ENCODE results near the gene ADI1. TPM values are rescaled to one million over a fixed set of nuclear protein-coding genes. Genes with fewer than 3 reads are reported as not detected.
"Not testable (repeated sequence)": the region's sequence is repeated elsewhere in the genome, so short reads cannot be mapped to it uniquely, and the experiment has no call there.

The ADI1 gene
- total and polyA plus RNA-seq, 12 donors: 49.2 to 204 (median 166) TPM

GRCh38 chr2:3520591-3520990 is 1.3 kb upstream of the ADI1 start:
- intact Hi-C loops (cut with DNase I): loop anchor here in 1 of 10 donors (2.0 kb wide), 1 partner anchor 38 kb away; no protein-coding TSS in a partner anchor
- no peak for TF ChIP-seq CTCF (IDR thresholded peaks at IDR 0.05)
- Histone ChIP-seq H3K27me3 (no peaks in the 10 kb centered on the region), H3K36me3 (peaks cover 0 to 15% (median 0%) of the 10 kb centered on the region in 9 donors), H3K9me3 (peaks cover 0 to 3% (median 0%) of the 10 kb centered on the region in 11 donors), H3K4me1 (peaks cover 5 to 73% (median 61%) of the 10 kb centered on the region in 9 donors), H3K27ac (peak overlapping the region in 5 of 10 donors; percentile 4 to 69 (median 16)), H3K4me3 (no peak overlapping the region)
- WGBS, 2 donors: 95 to 97% methylated on average over 6 of the region's 6 CpGs
- DNase-seq (no peak), ATAC-seq (no peak)

GRCh38 chr2:3518496-3519254 is 656 bp downstream of the ADI1 start:
- peak overlapping the region; percentile 64 to 99 (median 86) for H3K4me3 ChIP-seq
- H3K36me3 ChIP-seq: peaks cover 0 to 24% (median 3%) of the 10 kb centered on the region in 9 donors
- H3K27me3 ChIP-seq: no peaks in the 10 kb centered on the region
- peak overlapping the region; percentile 96 to 100 (median 98) for H3K27ac ChIP-seq
- DNase-seq (peak; percentile 98 to 100), ATAC-seq (peak; percentile 95 to 98 (median 96))
- intact Hi-C loops (cut with DNase I): loop anchor here in 2 of 10 donors (5.0 kb wide), 1 partner anchor 46 kb away; no protein-coding TSS in a partner anchor
- H3K4me1 ChIP-seq: peaks cover 5 to 55% (median 42%) of the 10 kb centered on the region in 9 donors
- H3K9me3 ChIP-seq: peaks cover 0 to 5% (median 0%) of the 10 kb centered on the region in 11 donors
- 0 to 1% methylated on average over 64 to 67 of the region's 67 CpGs for WGBS, 2 donors
- TF ChIP-seq CTCF (IDR thresholded peaks at IDR 0.05): no peak

GRCh38 chr2:3517948-3518495 is 1.3 kb downstream of the ADI1 start:
- Histone ChIP-seq H3K27ac (peak overlapping the region; percentile 65 to 100 (median 98)), H3K4me3 (peak overlapping the region; percentile 61 to 99 (median 86)), H3K27me3 (no peaks in the 10 kb centered on the region), H3K36me3 (peaks cover 0 to 31% (median 9%) of the 10 kb centered on the region in 9 donors), H3K9me3 (peaks cover 0 to 5% (median 0%) of the 10 kb centered on the region in 11 donors), H3K4me1 (peaks cover 0 to 48% (median 36%) of the 10 kb centered on the region in 9 donors)
- TF ChIP-seq CTCF (IDR thresholded peaks at IDR 0.05): no peak
- 27% methylated on average over 3 of the region's 3 CpGs for WGBS, 2 donors
- DNase-seq: no peak
- ATAC-seq: no peak
- intact Hi-C loops (cut with DNase I): loop anchor here in 2 of 10 donors (5.0 kb wide), 1 partner anchor 46 kb away; no protein-coding TSS in a partner anchor

GRCh38 chr2:3516831-3517230 is 2.5 kb downstream of the ADI1 start:
- no peak for TF ChIP-seq CTCF (IDR thresholded peaks at IDR 0.05)
- Histone ChIP-seq H3K27me3 (no peaks in the 10 kb centered on the region), H3K27ac (no peak overlapping the region), H3K9me3 (peaks cover 0 to 8% (median 0%) of the 10 kb centered on the region in 11 donors), H3K36me3 (peaks cover 0 to 43% (median 21%) of the 10 kb centered on the region in 9 donors), H3K4me3 (no peak overlapping the region), H3K4me1 (peaks cover 0 to 39% (median 30%) of the 10 kb centered on the region in 9 donors)
- DNase-seq: no peak
- ATAC-seq: no peak
- intact Hi-C loops (cut with DNase I): loop anchor here in 2 of 10 donors (5.0 kb wide), 1 partner anchor 45 kb away; no protein-coding TSS in a partner anchor
- 96 to 97% methylated on average over 3 of the region's 3 CpGs for WGBS, 2 donors

GRCh38 chr2:3515438-3515837 is 3.9 kb downstream of the ADI1 start:
- H3K27me3 ChIP-seq, H3K9me3 ChIP-seq, H3K27ac ChIP-seq, H3K4me3 ChIP-seq, ATAC-seq, DNase-seq: not testable (repeated sequence)
- intact Hi-C loops (cut with DNase I): loop anchor here in 2 of 10 donors (5.0 kb wide), 1 partner anchor 43 kb away; no protein-coding TSS in a partner anchor
- peaks cover 0 to 26% (median 19%) of the 10 kb centered on the region in 9 donors for H3K4me1 ChIP-seq
- WGBS, 2 donors: 98 to 100% methylated on average over 5 of the region's 5 CpGs
- peaks cover 0 to 57% (median 35%) of the 10 kb centered on the region in 9 donors for H3K36me3 ChIP-seq
